Muscle of back (tissue), 11 donors: ENCODE measurements around the gene MAGEA8. TPM values are rescaled to one million over a fixed set of nuclear protein-coding genes. Genes with fewer than 3 reads are reported as not detected.
"Not testable (repeated sequence)": the region's sequence is repeated elsewhere in the genome, so short reads cannot be mapped to it uniquely, and the experiment has no call there.

ENCODE experiments used
- DNase-seq, 3 donors: peaks; one replicate each; pipeline versions ENCODE4 v3.0.0 to v3.0.0-alpha.2; 2013
- polyA plus RNA-seq, 10 donors: library from polyadenylated mRNA; unstranded; fragments of 120-200 nt; gene quantifications; one replicate each; pipeline ENCODE4 v1.2.1, GENCODE V29; 2013; ENCODE audit not compliant: insufficient read length in 10 of 10

Gene MAGEA8
- polyA plus RNA-seq, 10 donors, result 0.12 to 0.41 (median 0.24) TPM; not detected in 3

- DNase-seq, result peak in 1 of 3 donors; percentile 4
Measured at GRCh38 chrX:149903889-149904748, 23.1 kb downstream of the MAGEA8 start.

GRCh38 chrX:149908308-149908707 is 27.3 kb downstream of the MAGEA8 start:
- DNase-seq, result no peak

DNA sequence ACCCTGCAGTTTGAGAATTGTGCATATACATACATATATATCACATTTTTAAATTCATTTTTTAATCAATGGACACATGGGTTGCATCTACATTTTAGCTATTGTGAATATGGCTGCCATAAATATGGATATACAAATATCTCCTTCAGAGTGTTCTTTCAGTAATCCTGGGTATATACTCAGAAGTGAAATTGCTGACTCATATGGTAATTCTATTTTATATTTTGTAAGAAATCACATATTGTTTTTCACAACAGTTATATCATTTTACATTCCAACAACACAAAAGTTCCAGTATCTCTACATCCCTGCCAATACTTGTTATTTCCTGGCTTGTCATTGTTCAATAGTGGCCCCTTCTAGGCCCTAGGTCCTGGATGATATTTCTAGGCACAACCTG is 27.7 kb downstream of the MAGEA8 start:
- no peak for DNase-seq

DNA sequence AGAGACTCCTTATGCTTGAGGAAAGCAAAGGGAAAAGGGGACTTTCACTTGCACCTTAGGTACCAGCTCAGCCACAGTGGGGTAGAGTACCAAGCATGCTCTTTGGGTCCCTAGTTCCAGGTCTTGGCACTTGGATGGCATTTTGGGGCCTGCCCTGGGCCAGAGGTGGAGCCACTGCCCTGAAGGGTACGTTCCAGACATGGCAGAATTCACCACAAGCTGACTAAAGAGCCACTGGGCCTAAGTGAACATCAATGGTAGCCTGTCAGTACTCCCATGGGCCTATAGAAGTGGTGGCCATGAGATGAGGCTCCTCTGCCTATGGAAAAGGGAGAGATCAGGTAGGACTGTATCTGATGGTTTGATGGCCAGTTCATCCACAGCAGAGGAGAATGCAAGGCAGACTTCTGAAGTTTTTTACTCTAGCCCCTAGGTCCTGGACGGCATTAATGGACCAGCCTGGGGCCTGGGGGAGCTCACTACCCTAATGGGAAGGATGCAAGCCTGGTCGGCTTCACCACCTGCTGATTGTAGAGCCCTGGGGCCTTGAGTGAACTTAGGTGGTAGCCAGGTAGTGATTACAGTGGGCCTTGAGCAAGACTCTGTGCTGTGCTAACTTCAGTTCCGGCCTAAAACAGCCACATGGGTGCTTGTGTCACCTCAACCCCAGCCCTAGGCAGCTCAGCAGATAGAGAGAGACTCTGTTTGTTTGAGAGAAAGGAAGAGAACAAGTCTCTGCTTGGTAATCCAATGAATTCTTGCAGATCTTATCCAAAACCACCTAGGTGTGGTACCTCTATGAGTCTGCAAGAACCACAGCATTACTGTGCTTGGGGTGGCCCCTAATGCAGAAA is 28.6 kb downstream of the MAGEA8 start:
- DNase-seq, result no peak

DNA sequence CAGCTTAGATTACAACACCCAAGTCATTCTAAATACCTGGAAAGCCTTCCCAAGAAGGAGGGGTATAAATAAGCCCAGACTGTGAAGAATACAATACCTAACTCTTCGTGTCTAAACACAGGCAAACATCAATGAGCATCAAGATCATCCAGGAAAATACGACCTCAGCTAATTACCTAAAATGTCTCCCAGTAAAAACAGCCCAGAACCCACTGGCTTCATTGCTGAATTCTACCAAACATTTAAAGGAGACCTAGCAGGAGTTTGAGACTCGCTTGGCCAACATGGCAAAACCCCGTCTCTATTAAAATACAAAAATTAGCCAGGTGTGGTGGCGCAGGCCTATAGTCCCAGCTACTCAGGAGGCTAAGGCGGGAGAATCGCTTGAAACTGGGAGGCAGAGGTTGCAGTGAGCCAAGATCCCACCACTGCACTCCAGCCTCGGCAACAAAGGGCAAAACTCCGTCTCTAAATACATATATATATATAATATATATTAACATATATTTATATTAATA is 29.3 kb downstream of the MAGEA8 start:
- DNase-seq, result no peak

GRCh38 chrX:149916745-149917392 is 35.9 kb downstream of the MAGEA8 start:
- no peak for DNase-seq

- DNase-seq, result not testable (repeated sequence)
Measured at GRCh38 chrX:149923836-149924235, 42.9 kb downstream of the MAGEA8 start.

- DNase-seq, result not testable (repeated sequence)
Measured at GRCh38 chrX:149924434-149924833, 43.5 kb downstream of the MAGEA8 start.

GRCh38 chrX:149927245-149927963 is 46.4 kb downstream of the MAGEA8 start:
- not testable (repeated sequence) for DNase-seq

- DNase-seq, result not testable (repeated sequence)
Measured at GRCh38 chrX:149927964-149928258, 46.9 kb downstream of the MAGEA8 start.

DNA sequence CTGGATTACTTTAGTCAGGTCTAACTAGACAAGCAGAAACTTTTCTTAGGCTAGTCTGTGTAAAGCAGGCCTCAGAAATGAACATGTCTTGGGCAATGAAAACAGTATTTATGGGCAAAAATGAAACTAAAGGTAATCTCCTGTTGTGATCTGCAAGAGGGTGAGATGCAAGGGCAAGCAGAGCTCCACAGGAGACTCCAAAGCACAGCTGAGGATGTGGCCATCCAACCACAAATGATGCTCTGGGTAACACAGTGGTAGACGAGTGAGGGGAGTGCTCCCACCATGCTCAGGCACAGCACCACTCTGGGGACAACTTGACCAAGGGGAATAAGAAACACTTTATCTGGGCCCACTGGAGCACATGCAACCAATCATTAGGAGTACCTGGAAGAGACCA is 47.7 kb downstream of the MAGEA8 start:
- not testable (repeated sequence) for DNase-seq

DNA sequence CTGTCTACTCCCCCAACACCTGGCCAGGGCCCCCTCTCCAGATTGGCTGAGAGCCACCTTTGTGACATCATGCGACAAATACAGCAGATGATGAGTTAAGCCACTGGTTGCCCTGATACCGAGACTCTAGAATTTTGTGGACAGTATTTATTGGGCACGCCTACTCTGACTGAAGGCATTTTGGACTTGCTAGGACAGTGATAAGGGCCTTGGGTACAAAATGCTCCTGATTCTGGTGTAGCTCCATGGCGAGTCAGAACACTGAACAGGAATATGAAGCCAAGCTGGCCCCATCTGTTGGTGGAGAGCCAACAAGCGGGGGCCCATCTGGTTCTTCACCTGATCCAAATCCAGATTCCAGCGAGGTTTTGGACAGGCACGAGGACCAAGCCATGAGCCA is 48.4 kb downstream of the MAGEA8 start, which contains the start of gene HSFX4:
Gene HSFX4 (plus strand): TSS at position 174 of the 400 bp plus-strand sequence. CDS start 72 bp downstream, at position 246.
- not testable (repeated sequence) for DNase-seq

DNA sequence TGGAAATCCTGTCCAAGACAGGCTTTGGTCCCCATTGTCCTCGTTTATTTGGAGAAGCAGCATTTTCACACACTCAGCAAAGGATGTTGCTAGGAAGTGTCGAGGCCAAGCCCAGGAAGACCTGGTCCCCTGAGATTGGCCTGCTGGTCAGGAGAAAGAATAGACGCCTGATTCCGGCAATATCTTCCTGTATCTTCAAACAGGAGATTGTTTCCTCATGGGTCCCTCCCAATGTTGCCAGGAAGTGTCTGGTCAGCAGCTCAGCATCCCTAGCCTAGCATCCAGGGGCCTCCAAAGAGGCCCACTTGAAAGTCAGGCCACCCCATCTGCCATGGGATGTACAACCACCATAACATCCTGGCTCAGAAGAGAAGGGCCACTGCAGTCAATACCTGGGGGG is 50.4 kb downstream of the MAGEA8 start:
- not testable (repeated sequence) for DNase-seq

DNA sequence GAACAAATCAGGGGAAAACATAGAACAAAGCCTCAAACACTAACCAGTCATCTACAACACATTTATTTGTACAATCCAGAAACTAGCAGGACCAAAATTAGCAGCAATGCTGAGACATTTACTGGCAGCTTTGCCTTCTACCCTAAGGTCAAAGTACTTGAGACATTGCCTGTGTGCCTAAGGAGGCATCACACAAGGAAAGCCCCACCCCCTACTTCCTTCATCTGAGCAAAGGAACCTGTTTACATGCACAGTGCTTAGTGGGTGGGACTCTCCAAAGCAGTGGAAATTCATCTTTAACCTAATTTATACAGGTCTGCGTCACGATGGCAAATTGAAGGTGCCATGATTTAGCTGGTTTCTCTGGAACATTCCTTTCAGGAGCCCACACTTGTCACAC is 51.2 kb downstream of the MAGEA8 start:
- DNase-seq, result not testable (repeated sequence)

DNA sequence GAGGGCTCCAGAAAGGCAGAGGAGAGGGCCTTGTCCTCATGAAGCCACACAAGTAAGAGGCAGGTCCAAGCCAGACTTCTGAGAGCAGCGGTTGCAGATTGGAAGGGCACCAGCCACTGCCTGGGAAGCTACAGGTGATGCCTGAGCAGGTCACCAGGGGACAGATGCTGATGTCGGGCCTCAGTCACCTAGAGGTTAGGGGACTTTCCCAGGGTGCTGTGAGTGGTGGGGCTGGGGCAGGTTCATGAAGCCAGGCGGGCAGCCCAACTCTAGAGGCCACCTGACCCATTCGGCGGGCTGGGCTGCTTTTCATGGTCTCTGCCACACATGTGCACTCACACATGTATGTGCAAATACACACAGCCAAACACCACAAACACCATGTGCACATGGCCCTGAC is 52.0 kb downstream of the MAGEA8 start:
- not testable (repeated sequence) for DNase-seq

DNA sequence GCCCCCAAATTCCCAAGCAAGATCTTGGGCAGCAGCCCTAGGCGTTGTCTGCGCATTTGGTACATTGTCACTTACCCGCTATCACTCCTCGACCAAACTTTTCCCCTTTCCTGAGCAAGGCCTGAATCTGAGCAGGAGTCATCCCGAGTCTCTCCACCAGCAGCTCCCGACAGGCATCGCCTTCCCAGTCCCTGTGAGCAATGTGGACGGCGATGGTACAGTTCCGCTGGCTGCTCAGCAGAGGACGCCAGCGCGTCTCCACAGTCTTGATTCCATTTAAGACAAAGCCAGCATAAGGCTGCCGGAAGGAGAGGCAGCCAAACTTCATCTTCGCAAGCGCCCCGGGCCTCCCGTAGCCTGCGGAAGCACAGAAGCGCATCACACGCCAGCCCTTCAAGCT is 52.6 kb downstream of the MAGEA8 start:
- DNase-seq, result not testable (repeated sequence)

Other genes with a start within 250 kb of the MAGEA8 start
- 10 to 100 TPM; 26.9 to 39.5 (median 30.2) TPM for gene TMEM185A, start 249.4 kb upstream of the MAGEA8 start, polyA plus RNA-seq
- not detected for gene MAGEA11, start 169.1 kb upstream of the MAGEA8 start, polyA plus RNA-seq
- gene HSFX1, start 107.1 kb upstream of the MAGEA8 start, polyA plus RNA-seq, result 1 to 10 TPM in 9 of 10 donors, under 1 TPM in 1; 0.98 to 3.1 (median 1.8) TPM
- not detected for gene MAGEA9, start 99.3 kb upstream of the MAGEA8 start, polyA plus RNA-seq
- 1 to 10 TPM in 9 of 10 donors, not detected in 1; 1.0 to 2.7 (median 1.6) TPM for gene HSFX4, start 48.4 kb downstream of the MAGEA8 start, polyA plus RNA-seq
- 10 to 100 TPM; 19.3 to 27.0 (median 21.1) TPM for gene EOLA2, start 57.3 kb downstream of the MAGEA8 start, polyA plus RNA-seq